HEK293 (cell line): ENCODE results near the gene UBXN11.
A peak's percentile ranks its signal among the peaks of the same experiment; 100 is the strongest.

Experiments
- CTCF ChIA-PET: fragments of 350-600 bp; formaldehyde crosslinking; extraction: SDS; loops from one replicate; lab custom pipeline; 2021; ENCODE audit warnings: antibody characterized with exemption; lab: Yijun Ruan, JAX
- POLR2A ChIA-PET: fragments of 300-600 bp; formaldehyde crosslinking; extraction: SDS; loops from one replicate; lab custom pipeline; 2020; ENCODE audit warnings: antibody characterized with exemption, inconsistent platforms; lab: Yijun Ruan, JAX
- H3K27ac ChIP-seq: fragments of 200-500 bp; sonication (Bioruptor generic); 2 replicates; pipeline ENCODE4 v1.5.1; 2014; ENCODE audit warnings: low read depth, low read length, control low read depth, inconsistent platforms; ENCODE audit errors: extremely low read depth
- H3K36me3 ChIP-seq, 2 experiments: fragments of 200-500 bp in 1 of 2; sonication (Bioruptor generic) in 1 of 2; 1 replicate in 1 of 2; 2 replicates in 1 of 2; pipeline ENCODE4 v1.5.1; 2014 to 2017; ENCODE audit warnings: inconsistent platforms in 2 of 2, low read length in 2 of 2; ENCODE audit not compliant: control insufficient read depth in 2 of 2, insufficient read depth in 1 of 2
- H3K4me1 ChIP-seq: fragments of 200-500 bp; sonication (Bioruptor generic); 2 replicates; pipeline ENCODE4 v1.5.1; 2014; ENCODE audit warnings: mild to moderate bottlenecking, low read length, inconsistent platforms; ENCODE audit not compliant: control insufficient read depth, insufficient read depth
- H3K4me3 ChIP-seq: 2 replicates; pipeline ENCODE4 v1.5.1; 2011; ENCODE audit warnings: low read depth, mild to moderate bottlenecking, control low read depth, low read length, moderate library complexity
- H3K9me3 ChIP-seq: fragments of 200-500 bp; sonication (Bioruptor generic); 2 replicates; pipeline ENCODE4 v1.5.1; 2014; ENCODE audit warnings: low read depth, low read length, inconsistent platforms; ENCODE audit not compliant: control insufficient read depth, insufficient read depth
- BCL6B ChIP-seq: fragments of 450-650 bp; formaldehyde crosslinking; IDR thresholded peaks from 2 replicates; pipeline ENCODE4 v1.5.1; 2017; ENCODE audit warnings: missing biosample characterization, missing genetic modification characterization
- KLF17 ChIP-seq: fragments of 450-650 bp; formaldehyde crosslinking; IDR thresholded peaks from 2 replicates; pipeline ENCODE4 v1.5.1; 2016; ENCODE audit warnings: missing biosample characterization, missing genetic modification characterization
- PRDM1 ChIP-seq: fragments of 450-650 bp; formaldehyde crosslinking; IDR thresholded peaks from 2 replicates; pipeline ENCODE4; 2016; ENCODE audit warnings: missing biosample characterization, missing genetic modification characterization
- PRDM6 ChIP-seq: fragments of 450-650 bp; formaldehyde crosslinking; IDR thresholded peaks from 2 replicates; pipeline ENCODE4 v1.5.1; 2017; ENCODE audit warnings: missing biosample characterization, missing genetic modification characterization
- SCRT1 ChIP-seq: fragments of 450-650 bp; formaldehyde crosslinking; IDR thresholded peaks from 2 replicates; pipeline ENCODE4 v1.5.1; 2016; ENCODE audit warnings: missing biosample characterization, missing genetic modification characterization, borderline replicate concordance
- SP3 ChIP-seq: fragments of 450-650 bp; formaldehyde crosslinking; IDR thresholded peaks from 2 replicates; pipeline ENCODE4 v1.5.1; 2016; ENCODE audit warnings: missing biosample characterization, missing genetic modification characterization
- TRIM28 ChIP-seq: IDR thresholded peaks from 2 replicates; pipeline ENCODE4 v1.6.1; 2011; ENCODE audit warnings: low read length, control low read depth, borderline replicate concordance
- WT1 ChIP-seq: fragments of 450-650 bp; formaldehyde crosslinking; IDR thresholded peaks from 2 replicates; pipeline ENCODE4 v1.5.1; 2016; ENCODE audit warnings: missing biosample characterization, missing genetic modification characterization
- YY2 ChIP-seq: fragments of 450-650 bp; formaldehyde crosslinking; IDR thresholded peaks from 2 replicates; pipeline ENCODE4 v1.5.1; 2016; ENCODE audit warnings: missing biosample characterization, missing genetic modification characterization
- ZFP37 ChIP-seq: fragments of 450-650 bp; formaldehyde crosslinking; IDR thresholded peaks from 2 replicates; pipeline ENCODE4 v1.5.1; 2016; ENCODE audit warnings: missing biosample characterization, missing genetic modification characterization
- ZFP41 ChIP-seq: fragments of 450-650 bp; formaldehyde crosslinking; IDR thresholded peaks from 2 replicates; pipeline ENCODE4 v1.5.1; 2016; ENCODE audit warnings: missing biosample characterization, missing genetic modification characterization, borderline replicate concordance
- ZNF114 ChIP-seq: fragments of 450-650 bp; formaldehyde crosslinking; IDR thresholded peaks from 2 replicates; pipeline ENCODE4 v1.5.0; 2017; ENCODE audit warnings: missing biosample characterization, missing genetic modification characterization
- ZNF184 ChIP-seq: fragments of 450-650 bp; IDR thresholded peaks from 2 replicates; pipeline ENCODE4 v1.5.1; 2018; ENCODE audit warnings: missing biosample characterization, mild to moderate bottlenecking, missing genetic modification characterization
- ZNF214 ChIP-seq: fragments of 450-650 bp; formaldehyde crosslinking; IDR thresholded peaks from 2 replicates; pipeline ENCODE4 v1.5.1; 2017; ENCODE audit warnings: missing biosample characterization, mild to moderate bottlenecking, missing genetic modification characterization, borderline replicate concordance
- ZNF223 ChIP-seq: fragments of 450-650 bp; formaldehyde crosslinking; IDR thresholded peaks from 2 replicates; pipeline ENCODE4 v1.5.1; 2016; ENCODE audit warnings: missing biosample characterization, missing genetic modification characterization
- ZNF280D ChIP-seq: fragments of 450-650 bp; formaldehyde crosslinking; IDR thresholded peaks from 2 replicates; pipeline ENCODE4 v1.5.1; 2016; ENCODE audit warnings: missing biosample characterization, missing genetic modification characterization
- ZNF292 ChIP-seq: fragments of 450-650 bp; formaldehyde crosslinking; IDR thresholded peaks from 2 replicates; pipeline ENCODE4 v1.5.1; 2016; ENCODE audit warnings: low read depth, missing biosample characterization, missing genetic modification characterization, borderline replicate concordance
- ZNF324 ChIP-seq: fragments of 450-650 bp; formaldehyde crosslinking; IDR thresholded peaks from 2 replicates; pipeline ENCODE4 v1.5.1; 2016; ENCODE audit warnings: missing biosample characterization, missing genetic modification characterization
- ZNF362 ChIP-seq: fragments of 450-650 bp; formaldehyde crosslinking; IDR thresholded peaks from 2 replicates; pipeline ENCODE4 v1.5.1; 2016; ENCODE audit warnings: missing biosample characterization, missing genetic modification characterization
- ZNF366 ChIP-seq: fragments of 450-650 bp; formaldehyde crosslinking; conservative IDR thresholded peaks from 2 replicates; pipeline ENCODE4 v1.5.1; 2016; ENCODE audit warnings: missing biosample characterization, missing genetic modification characterization
- ZNF423 ChIP-seq: fragments of 450-650 bp; formaldehyde crosslinking; IDR thresholded peaks from 2 replicates; pipeline ENCODE4 v1.5.1; 2016; ENCODE audit warnings: missing biosample characterization, missing genetic modification characterization
- ZNF560 ChIP-seq: fragments of 450-650 bp; formaldehyde crosslinking; IDR thresholded peaks from 2 replicates; pipeline ENCODE4 v1.5.1; 2017; ENCODE audit warnings: missing biosample characterization, missing genetic modification characterization, borderline replicate concordance
- ZNF692 ChIP-seq: fragments of 450-650 bp; formaldehyde crosslinking; IDR thresholded peaks from 2 replicates; pipeline ENCODE4 v1.5.1; 2016; ENCODE audit warnings: missing biosample characterization, missing genetic modification characterization
- ZNF747 ChIP-seq: fragments of 450-650 bp; formaldehyde crosslinking; IDR thresholded peaks from 2 replicates; pipeline ENCODE4 v1.5.1; 2016; ENCODE audit warnings: missing biosample characterization, missing genetic modification characterization
- ZNF776 ChIP-seq: fragments of 450-650 bp; formaldehyde crosslinking; IDR thresholded peaks from 2 replicates; pipeline ENCODE4 v1.5.0; 2017; ENCODE audit warnings: missing biosample characterization, missing genetic modification characterization, borderline replicate concordance
- ZSCAN16 ChIP-seq: fragments of 450-650 bp; formaldehyde crosslinking; IDR thresholded peaks from 2 replicates; pipeline ENCODE4 v1.5.1; 2016; ENCODE audit warnings: missing biosample characterization, missing genetic modification characterization
- ZXDB ChIP-seq: fragments of 450-650 bp; formaldehyde crosslinking; IDR thresholded peaks from 2 replicates; pipeline ENCODE4 v1.5.1; 2016; ENCODE audit warnings: missing biosample characterization, missing genetic modification characterization

UBXN11 gene

GRCh38 chr1:26234644-26235370 is 71.6 kb downstream of the UBXN11 start (continued):
- TF ChIP-seq ZFP41 (tag by site-specific recombination) = no peak
- TF ChIP-seq ZNF280D (tag by site-specific recombination) = no peak
- no peak for TF ChIP-seq TRIM28
- TF ChIP-seq ZNF223 (tag by site-specific recombination) = no peak
- TF ChIP-seq ZNF184 = 0 out of 2 replicates have a peak, but pooled peaks have one; percentile 8
- TF ChIP-seq ZSCAN16 (tag by site-specific recombination) = no peak
- no peak for TF ChIP-seq ZNF560 (tag by site-specific recombination)
- TF ChIP-seq ZNF292 = no peak
- no peak for TF ChIP-seq PRDM1
- no peak for TF ChIP-seq SP3 (tag by site-specific recombination)
- peak; percentile 7; the same call in 1 of the 2 replicates for TF ChIP-seq ZFP37
- no peak for TF ChIP-seq ZNF747 (tag by site-specific recombination)
- TF ChIP-seq WT1 (tag by site-specific recombination) = no peak
- TF ChIP-seq ZNF114 (tag by site-specific recombination) = no peak
- no peak; the same call in 1 of the 2 replicates for TF ChIP-seq ZNF324 (tag by site-specific recombination)
- no peak for TF ChIP-seq PRDM6
- TF ChIP-seq BCL6B (tag by site-specific recombination) = no peak
- TF ChIP-seq ZNF366 (tag by site-specific recombination) = no peak
- no peak for TF ChIP-seq ZNF423

GRCh38 chr1:26233903-26234643 is 72.4 kb downstream of the UBXN11 start, which contains the start of gene CEP85:
Gene CEP85 (plus strand): TSS chr1:26234200. CDS start chr1:26239784, 5,584 bp downstream.
- H3K4me1 ChIP-seq = no peaks in the 10 kb centered on the region
- ChIA-PET CTCF (interaction anchor here (0.5 to 2.4 kb wide), 41 partner anchors 12 to 1991 kb away, joined by 3 to 32 read pairs (median 5); partner anchors contain the start of genes C1orf232, CATSPER4, ZNF593 and ZNF593OS), POLR2A (interaction anchor here (0.6 to 2.1 kb wide), 18 partner anchors 9 to 802 kb away, joined by 3 to 23 read pairs (median 4); partner anchors contain the start of genes CATSPER4, DHDDS, PDIK1L and ZNF593)
- H3K36me3 ChIP-seq = no peaks in the 10 kb centered on the region
- peak within 1 kb of the TSS; percentile 61 for H3K27ac ChIP-seq
- H3K4me3 ChIP-seq = peak within 1 kb of the TSS; percentile 60
- H3K9me3 ChIP-seq = no peaks in the 10 kb centered on the region
- TF ChIP-seq ZXDB = peak; percentile 88
- TF ChIP-seq SCRT1 (tag by site-specific recombination) = no peak
- no peak for TF ChIP-seq ZNF362 (tag by site-specific recombination)
- no peak; the same call in none of the 2 replicates for TF ChIP-seq KLF17 (tag by site-specific recombination)
- peak; percentile 69; the same call in 1 of the 2 replicates for TF ChIP-seq ZNF692 (tag by site-specific recombination)
- no peak for TF ChIP-seq ZNF214 (tag by site-specific recombination)
- no peak for TF ChIP-seq ZSCAN16 (tag by site-specific recombination)
- TF ChIP-seq YY2 = no peak
- no peak for TF ChIP-seq ZNF776 (tag by site-specific recombination)
